GM23338 (cell line): ENCODE data around the gene CNDP1. TPM values are rescaled to one million over a fixed set of nuclear protein-coding genes. Genes with fewer than 3 reads are reported as not detected.

Source experiments
- ATAC-seq: fragments of 200-7000 bp; cut with Tn5 transposase; 3 replicates; pipeline ENCODE4 v1.9.1; 2020
- DNase-seq: peaks from one replicate; pipeline ENCODE4 v3.0.0-alpha.2; 2015; ENCODE audit warnings: low spot score
- H2AFZ ChIP-seq: fragments of 200-600 bp; sonication (generic); 2 replicates; pipeline ENCODE4 v1.8.0; 2016; ENCODE audit warnings: antibody characterized with exemption, mild to moderate bottlenecking, moderate library complexity
- H3F3A ChIP-seq: fragments of 200-600 bp; sonication (generic); replicated peaks from 2 replicates; pipeline ENCODE4 v1.8.0; 2017; ENCODE audit warnings: antibody characterized with exemption, mixed run types, low read depth
- H3K27ac ChIP-seq: fragments of 200-600 bp; sonication (generic); 2 replicates; pipeline ENCODE4 v1.6.1; 2016; ENCODE audit warnings: low read depth
- H3K27me3 ChIP-seq: fragments of 200-600 bp; sonication (generic); 2 replicates; pipeline ENCODE4 v1.8.0; 2016; ENCODE audit warnings: mild to moderate bottlenecking, mixed run types, moderate library complexity; ENCODE audit not compliant: insufficient read depth
- H3K36me3 ChIP-seq: fragments of 200-600 bp; sonication (generic); 2 replicates; pipeline ENCODE4 v1.8.0; 2016; ENCODE audit warnings: mild to moderate bottlenecking; ENCODE audit not compliant: insufficient read depth
- H3K4me1 ChIP-seq: fragments of 200-600 bp; sonication (generic); 2 replicates; pipeline ENCODE4 v1.8.0; 2016; ENCODE audit warnings: mild to moderate bottlenecking, moderate library complexity; ENCODE audit not compliant: insufficient read depth
- H3K4me2 ChIP-seq: fragments of 200-600 bp; sonication (generic); 2 replicates; pipeline ENCODE4 v1.7.1; 2017; ENCODE audit warnings: mixed run types
- H3K4me3 ChIP-seq: fragments of 200-600 bp; sonication (generic); 2 replicates; pipeline ENCODE4 v1.6.1; 2016; ENCODE audit warnings: mixed run types
- H3K79me2 ChIP-seq: fragments of 200-600 bp; sonication (generic); replicated peaks from 2 replicates; pipeline ENCODE4 v1.8.0; 2017; ENCODE audit warnings: mild to moderate bottlenecking; ENCODE audit not compliant: insufficient read depth
- H3K9me2 ChIP-seq: fragments of 200-600 bp; sonication (generic); 2 replicates; pipeline ENCODE4 v1.8.0; 2017; ENCODE audit not compliant: insufficient read depth
- H4K20me1 ChIP-seq: fragments of 200-600 bp; sonication (generic); replicated peaks from 2 replicates; pipeline ENCODE4 v1.8.0; 2017; ENCODE audit warnings: mild to moderate bottlenecking; ENCODE audit not compliant: insufficient read depth
- H3K27ac Mint-ChIP-seq: 2 replicates; pipeline ENCODE4 v1.8.0; 2020; ENCODE audit warnings: inconsistent platforms, mild to moderate bottlenecking, moderate library complexity, mixed read lengths
- H3K27me3 Mint-ChIP-seq: 3 replicates; pipeline ENCODE4 v1.8.0; 2022; ENCODE audit warnings: low read depth, mild to moderate bottlenecking, moderate library complexity, mixed read lengths, inconsistent platforms; ENCODE audit not compliant: insufficient read depth, poor library complexity
- H3K36me3 Mint-ChIP-seq: 3 replicates; pipeline ENCODE4 v1.8.0; 2021; ENCODE audit warnings: low read depth, mild to moderate bottlenecking, inconsistent platforms, moderate library complexity, mixed read lengths
- H3K4me1 Mint-ChIP-seq: 3 replicates; pipeline ENCODE4 v1.8.0; 2020; ENCODE audit warnings: mild to moderate bottlenecking, inconsistent platforms, mixed read lengths
- H3K4me3 Mint-ChIP-seq: 3 replicates; pipeline ENCODE4 v1.8.0; 2021; ENCODE audit warnings: moderate library complexity, mild to moderate bottlenecking, inconsistent platforms, mixed read lengths
- H3K9me3 Mint-ChIP-seq: 3 replicates; pipeline ENCODE4 v1.8.0; 2020; ENCODE audit warnings: moderate library complexity, mild to moderate bottlenecking, inconsistent platforms, mixed read lengths
- EZH2phosphoT487 ChIP-seq: fragments of 200-600 bp; sonication (generic); IDR thresholded peaks from one replicate; pipeline ENCODE4 v1.8.1; 2018; ENCODE audit warnings: antibody characterized with exemption; ENCODE audit not compliant: unreplicated experiment
- ZNF114 ChIP-seq: fragments of 250-450 bp; sonication (Bioruptor Pico); IDR thresholded peaks from 2 replicates; pipeline ENCODE4 v1.5.0; 2020; ENCODE audit warnings: mild to moderate bottlenecking, moderate library complexity
- ZNF331 ChIP-seq: fragments of 250-450 bp; sonication (Bioruptor Pico); IDR thresholded peaks from 2 replicates; pipeline ENCODE4 v1.5.0; 2020; ENCODE audit warnings: low read depth, mild to moderate bottlenecking, moderate library complexity
- polyA plus RNA-seq: library from polyadenylated mRNA; unstranded; fragments of >200 nt; fragmentation: Nextera tagmentation; extraction: Ambion mirVana; gene quantifications from 2 replicates; pipeline ENCODE4 v1.2.1, GENCODE V29; 2016
- total RNA-seq: library from RNA; depleted of rRNA; stranded (reverse); fragments of >200 nt; shearing (Covaris generic); gene quantifications from 2 replicates; pipeline ENCODE4 v1.2.3, GENCODE V29; 2014
- TF ChIP-seq, protein P1 (sequence below), 2 experiments: fragments of 200-600 bp in 1 of 2; sonication (generic) in 1 of 2; conservative IDR thresholded peaks; 2 replicates each; pipeline versions ENCODE4 v1.5.1 to v1.6.1; 2016 to 2017; ENCODE audit warnings: antibody characterized with exemption in 2 of 2, low read depth in 2 of 2, mild to moderate bottlenecking in 2 of 2, moderate library complexity in 1 of 2
- TF ChIP-seq, protein P2 (sequence below): IDR thresholded peaks from one replicate; pipeline ENCODE4 v1.6.1; 2018; ENCODE audit warnings: antibody characterized with exemption; ENCODE audit not compliant: unreplicated experiment

The CNDP1 gene
- total and polyA plus RNA-seq, 2 experiments from 2014 or later, result 0.03 to 0.11 TPM

DNA sequence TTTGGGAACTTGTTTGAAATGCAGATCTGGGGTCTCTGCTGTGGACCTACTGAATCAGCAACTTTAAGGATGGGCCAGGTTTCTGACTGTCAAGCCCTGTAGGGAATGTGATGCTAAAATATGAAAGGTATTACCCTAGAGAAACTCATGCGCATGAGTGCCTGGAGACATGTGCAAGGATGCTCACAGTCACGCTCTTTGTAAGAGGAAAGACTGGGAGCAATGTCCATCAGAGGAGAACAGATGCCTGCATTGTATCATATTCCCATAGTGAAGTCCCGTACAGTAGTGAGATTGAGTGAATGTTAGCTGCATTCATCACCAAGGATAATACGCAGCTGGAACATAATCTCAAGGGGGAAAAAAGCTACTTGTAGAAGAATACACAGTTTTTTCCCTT is 77.5 kb downstream of the CNDP1 start (continued):
- no peak for TF ChIP-seq EZH2phosphoT487
- TF ChIP-seq, protein P1, sequence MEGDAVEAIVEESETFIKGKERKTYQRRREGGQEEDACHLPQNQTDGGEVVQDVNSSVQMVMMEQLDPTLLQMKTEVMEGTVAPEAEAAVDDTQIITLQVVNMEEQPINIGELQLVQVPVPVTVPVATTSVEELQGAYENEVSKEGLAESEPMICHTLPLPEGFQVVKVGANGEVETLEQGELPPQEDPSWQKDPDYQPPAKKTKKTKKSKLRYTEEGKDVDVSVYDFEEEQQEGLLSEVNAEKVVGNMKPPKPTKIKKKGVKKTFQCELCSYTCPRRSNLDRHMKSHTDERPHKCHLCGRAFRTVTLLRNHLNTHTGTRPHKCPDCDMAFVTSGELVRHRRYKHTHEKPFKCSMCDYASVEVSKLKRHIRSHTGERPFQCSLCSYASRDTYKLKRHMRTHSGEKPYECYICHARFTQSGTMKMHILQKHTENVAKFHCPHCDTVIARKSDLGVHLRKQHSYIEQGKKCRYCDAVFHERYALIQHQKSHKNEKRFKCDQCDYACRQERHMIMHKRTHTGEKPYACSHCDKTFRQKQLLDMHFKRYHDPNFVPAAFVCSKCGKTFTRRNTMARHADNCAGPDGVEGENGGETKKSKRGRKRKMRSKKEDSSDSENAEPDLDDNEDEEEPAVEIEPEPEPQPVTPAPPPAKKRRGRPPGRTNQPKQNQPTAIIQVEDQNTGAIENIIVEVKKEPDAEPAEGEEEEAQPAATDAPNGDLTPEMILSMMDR (conservative IDR thresholded peaks at IDR 0.05; ENCODE audit: low read depth in 2 of 2), result no peak

DNA sequence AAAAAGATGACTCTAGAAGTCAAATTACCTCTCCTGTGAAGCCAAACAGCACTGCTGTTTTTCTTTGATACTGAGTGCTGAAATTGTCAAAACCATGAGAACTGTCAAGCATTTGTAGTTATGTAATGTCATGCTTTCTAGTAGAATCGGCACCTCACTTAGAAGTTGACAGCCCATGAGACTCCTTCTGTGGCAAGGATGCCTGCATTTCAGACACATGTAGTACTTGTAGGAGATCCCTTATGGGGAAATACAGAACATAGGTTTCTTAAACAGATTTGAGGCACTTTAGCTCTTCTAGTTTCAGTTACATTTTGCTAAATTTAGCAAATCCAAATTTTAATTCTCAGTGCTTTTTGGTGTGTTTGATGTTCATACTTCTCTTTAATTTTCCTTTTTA is 79.1 kb downstream of the CNDP1 start:
- no peaks in the 10 kb centered on the region for H3K9me2 ChIP-seq
- DNase-seq, result no peak
- peaks cover 6% of the 10 kb centered on the region for H3K27me3 Mint-ChIP-seq
- no peak overlapping the region for H3K27ac ChIP-seq
- H3K4me3 Mint-ChIP-seq, result no peak overlapping the region
- TF ChIP-seq ZNF114 (CRISPR knock-in tag) (no peak), ZNF331 (CRISPR knock-in tag) (no peak)
- TF ChIP-seq, protein P1 (conservative IDR thresholded peaks at IDR 0.05; ENCODE audit: low read depth in 2 of 2), result no peak
- TF ChIP-seq, protein P2, sequence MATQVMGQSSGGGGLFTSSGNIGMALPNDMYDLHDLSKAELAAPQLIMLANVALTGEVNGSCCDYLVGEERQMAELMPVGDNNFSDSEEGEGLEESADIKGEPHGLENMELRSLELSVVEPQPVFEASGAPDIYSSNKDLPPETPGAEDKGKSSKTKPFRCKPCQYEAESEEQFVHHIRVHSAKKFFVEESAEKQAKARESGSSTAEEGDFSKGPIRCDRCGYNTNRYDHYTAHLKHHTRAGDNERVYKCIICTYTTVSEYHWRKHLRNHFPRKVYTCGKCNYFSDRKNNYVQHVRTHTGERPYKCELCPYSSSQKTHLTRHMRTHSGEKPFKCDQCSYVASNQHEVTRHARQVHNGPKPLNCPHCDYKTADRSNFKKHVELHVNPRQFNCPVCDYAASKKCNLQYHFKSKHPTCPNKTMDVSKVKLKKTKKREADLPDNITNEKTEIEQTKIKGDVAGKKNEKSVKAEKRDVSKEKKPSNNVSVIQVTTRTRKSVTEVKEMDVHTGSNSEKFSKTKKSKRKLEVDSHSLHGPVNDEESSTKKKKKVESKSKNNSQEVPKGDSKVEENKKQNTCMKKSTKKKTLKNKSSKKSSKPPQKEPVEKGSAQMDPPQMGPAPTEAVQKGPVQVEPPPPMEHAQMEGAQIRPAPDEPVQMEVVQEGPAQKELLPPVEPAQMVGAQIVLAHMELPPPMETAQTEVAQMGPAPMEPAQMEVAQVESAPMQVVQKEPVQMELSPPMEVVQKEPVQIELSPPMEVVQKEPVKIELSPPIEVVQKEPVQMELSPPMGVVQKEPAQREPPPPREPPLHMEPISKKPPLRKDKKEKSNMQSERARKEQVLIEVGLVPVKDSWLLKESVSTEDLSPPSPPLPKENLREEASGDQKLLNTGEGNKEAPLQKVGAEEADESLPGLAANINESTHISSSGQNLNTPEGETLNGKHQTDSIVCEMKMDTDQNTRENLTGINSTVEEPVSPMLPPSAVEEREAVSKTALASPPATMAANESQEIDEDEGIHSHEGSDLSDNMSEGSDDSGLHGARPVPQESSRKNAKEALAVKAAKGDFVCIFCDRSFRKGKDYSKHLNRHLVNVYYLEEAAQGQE, result no peak
- H3K27me3 ChIP-seq, result no peaks in the 10 kb centered on the region
- H3K27ac Mint-ChIP-seq, result no peak overlapping the region
- ATAC-seq, result no peak
- H3K9me3 Mint-ChIP-seq, result no peaks in the 10 kb centered on the region
- H3K79me2 ChIP-seq, result peaks cover 15% of the 10 kb centered on the region; the same call in 1 of the 2 replicates
- no peaks in the 10 kb centered on the region for H3K4me1 ChIP-seq
- no peaks in the 10 kb centered on the region for H3K36me3 ChIP-seq
- no peak overlapping the region for H3K4me3 ChIP-seq
- H4K20me1 ChIP-seq, result 0 out of 2 replicates have a peak, but pooled peaks cover 8% of the 10 kb centered on the region
- H3K36me3 Mint-ChIP-seq, result no peaks in the 10 kb centered on the region
- no peak overlapping the region for H2AFZ ChIP-seq
- no peaks in the 10 kb centered on the region for H3F3A ChIP-seq
- no peak overlapping the region for H3K4me2 ChIP-seq
- H3K4me1 Mint-ChIP-seq, result no peaks in the 10 kb centered on the region; the same call in 2 of the 3 replicates
